AG04449 (cell line): ENCODE results near the gene FGF14.

Experiments used
- CTCF ChIA-PET: fragments of 350-600 bp; formaldehyde crosslinking; extraction: SDS; loops from one replicate; lab custom pipeline; 2021; ENCODE audit warnings: antibody characterized with exemption; lab: Yijun Ruan, JAX
- POLR2A ChIA-PET: fragments of 400-600, 350-600 bp; formaldehyde crosslinking; extraction: SDS; loops from one replicate; lab custom pipeline; 2020; ENCODE audit warnings: antibody characterized with exemption, inconsistent platforms; lab: Yijun Ruan, JAX
- DNase-seq: peaks from one replicate; pipeline ENCODE4 v3.0.0-alpha.2; 2010; ENCODE audit warnings: low read depth, low spot score
- H3K4me3 ChIP-seq: 2 replicates; pipeline ENCODE4 v1.5.1; 2011; ENCODE audit warnings: low read depth, mild to moderate bottlenecking, control low read depth, low read length
- CTCF ChIP-seq: IDR thresholded peaks from one replicate; pipeline ENCODE4 v1.5.1; 2011; ENCODE audit warnings: mild to moderate bottlenecking, moderate library complexity, low read length, control low read depth, inconsistent platforms; ENCODE audit not compliant: insufficient read depth; ENCODE audit errors: missing control alignments

Gene FGF14

GRCh38 chr13:102289606-102290005 is 112.2 kb downstream of the FGF14 start:
- no peak for TF ChIP-seq CTCF
- no peak overlapping the region for H3K4me3 ChIP-seq
- ChIA-PET POLR2A (no interaction called here), CTCF (no interaction called here)
- no peak for DNase-seq

- ChIA-PET POLR2A (no interaction called here), CTCF (no interaction called here)
- TF ChIP-seq CTCF: no peak
- DNase-seq: no peak
- H3K4me3 ChIP-seq: no peak overlapping the region
Measured at GRCh38 chr13:102286326-102286725, 115.5 kb downstream of the FGF14 start.

GRCh38 chr13:102280366-102280765 is 121.5 kb downstream of the FGF14 start:
- POLR2A ChIA-PET: no interaction called here
- TF ChIP-seq CTCF: no peak
- DNase-seq: no peak
- CTCF ChIA-PET: no interaction called here
- H3K4me3 ChIP-seq: no peak overlapping the region

- no peak overlapping the region for H3K4me3 ChIP-seq
- no peak for DNase-seq
- CTCF ChIA-PET: no interaction called here
- no peak for TF ChIP-seq CTCF
- POLR2A ChIA-PET: no interaction called here
Measured at GRCh38 chr13:102277286-102277685, 124.6 kb downstream of the FGF14 start.

DNA sequence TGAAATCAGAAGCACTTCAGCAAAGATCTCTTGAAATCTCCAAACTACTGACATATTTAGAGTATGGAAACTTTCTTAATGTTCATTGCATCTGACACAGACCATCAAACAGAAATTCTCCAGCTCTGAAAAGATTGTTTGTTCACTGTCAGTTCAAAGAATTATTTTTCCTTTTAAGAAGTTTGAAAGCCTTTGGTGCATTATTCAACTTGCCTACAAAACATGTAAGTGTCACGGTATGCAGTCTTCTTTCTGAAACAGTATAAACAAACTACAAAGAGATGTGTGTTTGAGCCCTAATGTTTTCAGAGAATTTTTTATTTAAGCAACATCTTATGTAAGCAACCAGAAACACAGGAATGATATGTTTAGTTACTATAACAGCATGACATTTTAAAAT is 125.4 kb downstream of the FGF14 start:
- ChIA-PET POLR2A (no interaction called here), CTCF (no interaction called here)
- TF ChIP-seq CTCF: no peak

DNA sequence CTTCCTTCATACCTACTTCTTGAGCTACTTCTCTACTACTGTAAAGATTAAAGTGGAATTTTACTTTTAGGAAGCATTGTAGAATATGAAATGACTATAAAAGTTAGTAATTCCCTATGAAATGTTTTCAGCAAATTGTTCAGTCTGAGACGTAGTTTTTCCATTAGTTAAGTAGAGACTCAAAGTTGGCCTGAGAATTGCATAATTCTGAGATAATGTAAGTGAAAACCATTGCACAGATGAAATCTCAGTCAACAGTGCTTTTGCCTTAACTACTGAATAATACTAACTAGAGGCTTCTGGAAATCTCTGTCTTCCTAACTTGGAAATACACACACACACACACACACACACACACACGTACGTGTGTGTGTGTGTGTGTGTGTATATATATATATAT is 125.9 kb downstream of the FGF14 start:
- CTCF ChIA-PET: no interaction called here
- no peak for DNase-seq
- POLR2A ChIA-PET: no interaction called here
- no peak overlapping the region for H3K4me3 ChIP-seq
- no peak for TF ChIP-seq CTCF

More for the DNA sequence above, 125.4 kb downstream of the FGF14 start:
- H3K4me3 ChIP-seq: no peak overlapping the region
- DNase-seq: no peak
